HG02970 (cell line): ENCODE results near the gene EML6.

ENCODE experiments used
- ATAC-seq: cut with Tn5 transposase; IDR thresholded peaks from one replicate; pipeline ENCODE4 v1.9.1; 2021; ENCODE audit warnings: mild to moderate bottlenecking, moderate library complexity, moderate number of reproducible peaks; ENCODE audit not compliant: unreplicated experiment, low FRiP score

The EML6 gene

GRCh38 chr2:54704688-54705605 is 18.5 kb upstream of the EML6 start:
- no peak for ATAC-seq

GRCh38 chr2:54706622-54707021 is 16.8 kb upstream of the EML6 start:
- ATAC-seq = no peak

- ATAC-seq = no peak
These were observed 14.7 kb upstream of the EML6 start for GRCh38 chr2:54708584-54709335.

GRCh38 chr2:54709336-54709809 is 14.1 kb upstream of the EML6 start:
- ATAC-seq = no peak

GRCh38 chr2:54710216-54710615 is 13.2 kb upstream of the EML6 start:
- no peak for ATAC-seq

- no peak for ATAC-seq
These were observed 10.9 kb upstream of the EML6 start for GRCh38 chr2:54712516-54712915.

- ATAC-seq = no peak
These were observed 8.5 kb upstream of the EML6 start for GRCh38 chr2:54714996-54715395.

- no peak for ATAC-seq
These were observed 7.1 kb upstream of the EML6 start for GRCh38 chr2:54716375-54716774.

GRCh38 chr2:54720563-54720962 is 2.9 kb upstream of the EML6 start:
- no peak for ATAC-seq

- no peak for ATAC-seq
These were observed 821 bp upstream of the EML6 start for GRCh38 chr2:54722641-54723040.

GRCh38 chr2:54723996-54724559 is 616 bp downstream of the EML6 start:
- no peak for ATAC-seq

GRCh38 chr2:54724560-54725342 is 1.3 kb downstream of the EML6 start:
- no peak for ATAC-seq

- no peak for ATAC-seq
These were observed 2.1 kb downstream of the EML6 start for GRCh38 chr2:54725343-54726099.

- no peak for ATAC-seq
These were observed 3.0 kb downstream of the EML6 start for GRCh38 chr2:54726431-54726830.

GRCh38 chr2:54726940-54727339 is 3.5 kb downstream of the EML6 start:
- ATAC-seq = no peak

GRCh38 chr2:54728669-54729120 is 5.2 kb downstream of the EML6 start:
- no peak for ATAC-seq

- ATAC-seq = no peak
These were observed 12.2 kb downstream of the EML6 start for GRCh38 chr2:54735636-54736035.

- no peak for ATAC-seq
These were observed 14.8 kb downstream of the EML6 start for GRCh38 chr2:54738281-54738680.

GRCh38 chr2:54740333-54740732 is 16.9 kb downstream of the EML6 start:
- no peak for ATAC-seq

GRCh38 chr2:54741250-54741649 is 17.8 kb downstream of the EML6 start:
- no peak for ATAC-seq
